ENCODE measurements around the gene KRTAP22-1. TPM values are rescaled to one million over a fixed set of nuclear protein-coding genes. Genes with fewer than 3 reads are reported as not detected.

The KRTAP22-1 gene
- total RNA-seq, result not detected
- long read RNA-seq, result 0 reads

DNA sequence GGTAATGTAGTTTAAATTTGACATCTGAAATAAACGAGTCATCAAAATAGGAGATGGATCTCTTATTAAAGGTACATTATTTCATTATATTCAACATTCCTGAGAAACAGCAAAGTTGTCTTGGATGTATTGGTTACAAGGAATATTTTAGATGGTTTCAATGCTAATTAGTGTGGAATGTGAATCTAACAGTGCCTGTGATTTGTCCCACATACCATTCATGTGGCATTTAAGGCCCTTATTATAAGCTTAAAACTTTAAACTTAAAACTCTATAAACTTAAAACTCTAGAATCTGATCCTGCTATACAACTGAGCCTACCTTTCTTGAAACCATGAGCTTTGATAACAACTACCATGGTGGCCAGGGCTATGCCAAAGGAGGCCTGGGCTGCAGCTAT, at the start of gene KRTAP22-1:
Gene KRTAP22-1 (plus strand): TSS at position 301 of the 400 bp plus-strand sequence.
- no peaks in the 10 kb centered on the region for H3K4me1 ChIP-seq
- TF ChIP-seq, protein P1, sequence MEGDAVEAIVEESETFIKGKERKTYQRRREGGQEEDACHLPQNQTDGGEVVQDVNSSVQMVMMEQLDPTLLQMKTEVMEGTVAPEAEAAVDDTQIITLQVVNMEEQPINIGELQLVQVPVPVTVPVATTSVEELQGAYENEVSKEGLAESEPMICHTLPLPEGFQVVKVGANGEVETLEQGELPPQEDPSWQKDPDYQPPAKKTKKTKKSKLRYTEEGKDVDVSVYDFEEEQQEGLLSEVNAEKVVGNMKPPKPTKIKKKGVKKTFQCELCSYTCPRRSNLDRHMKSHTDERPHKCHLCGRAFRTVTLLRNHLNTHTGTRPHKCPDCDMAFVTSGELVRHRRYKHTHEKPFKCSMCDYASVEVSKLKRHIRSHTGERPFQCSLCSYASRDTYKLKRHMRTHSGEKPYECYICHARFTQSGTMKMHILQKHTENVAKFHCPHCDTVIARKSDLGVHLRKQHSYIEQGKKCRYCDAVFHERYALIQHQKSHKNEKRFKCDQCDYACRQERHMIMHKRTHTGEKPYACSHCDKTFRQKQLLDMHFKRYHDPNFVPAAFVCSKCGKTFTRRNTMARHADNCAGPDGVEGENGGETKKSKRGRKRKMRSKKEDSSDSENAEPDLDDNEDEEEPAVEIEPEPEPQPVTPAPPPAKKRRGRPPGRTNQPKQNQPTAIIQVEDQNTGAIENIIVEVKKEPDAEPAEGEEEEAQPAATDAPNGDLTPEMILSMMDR (IDR thresholded peaks at IDR 0.05; ENCODE audit: borderline replicate concordance), result no peak
- H3K27ac ChIP-seq (replicated peaks), result no peak within 1 kb of the TSS
- no peak within 1 kb of the TSS for H3K4me3 ChIP-seq
- intact Hi-C loops (cut with micrococcal nuclease), result no loop called here
- H3K36me3 ChIP-seq, result no peaks in the 10 kb centered on the region
- H3K27me3 ChIP-seq (ENCODE audit: low read depth), result no peaks in the 10 kb centered on the region
- DNase-seq, result no peak
- no peaks in the 10 kb centered on the region for H3K9me3 ChIP-seq (replicated peaks)

DNA sequence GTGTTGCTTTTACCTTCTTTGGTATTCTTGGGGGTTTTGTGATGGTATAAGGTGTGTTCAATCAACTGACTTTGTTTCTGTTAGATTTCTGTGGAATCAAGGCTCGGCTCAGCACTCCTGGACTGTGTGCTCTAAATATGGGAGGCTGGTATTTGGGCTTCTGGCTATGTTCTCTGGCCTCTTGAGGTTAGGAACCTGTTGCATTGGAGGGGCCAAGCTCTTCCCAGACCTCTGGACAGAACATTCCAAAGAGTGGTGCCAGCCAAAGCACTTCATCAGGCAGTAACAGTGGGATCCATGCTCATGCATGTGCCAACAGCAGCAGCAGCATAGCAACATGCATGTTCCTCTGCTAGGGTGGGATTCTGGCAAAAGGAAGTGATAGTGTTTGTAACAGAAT, 48.1 kb upstream of the KRTAP22-1 start:
- no peaks in the 10 kb centered on the region for H3K4me1 ChIP-seq
- peaks cover 11% of the 10 kb centered on the region for H3K9me3 ChIP-seq (replicated peaks)
- H3K27ac ChIP-seq (replicated peaks), result no peak overlapping the region
- no peak for DNase-seq
- H3K4me3 ChIP-seq, result no peak overlapping the region
- H3K36me3 ChIP-seq, result no peaks in the 10 kb centered on the region
- intact Hi-C loops (cut with micrococcal nuclease), result no loop called here
- TF ChIP-seq, protein P1 (IDR thresholded peaks at IDR 0.05; ENCODE audit: borderline replicate concordance), result no peak
- no peaks in the 10 kb centered on the region for H3K27me3 ChIP-seq (ENCODE audit: low read depth)

DNA sequence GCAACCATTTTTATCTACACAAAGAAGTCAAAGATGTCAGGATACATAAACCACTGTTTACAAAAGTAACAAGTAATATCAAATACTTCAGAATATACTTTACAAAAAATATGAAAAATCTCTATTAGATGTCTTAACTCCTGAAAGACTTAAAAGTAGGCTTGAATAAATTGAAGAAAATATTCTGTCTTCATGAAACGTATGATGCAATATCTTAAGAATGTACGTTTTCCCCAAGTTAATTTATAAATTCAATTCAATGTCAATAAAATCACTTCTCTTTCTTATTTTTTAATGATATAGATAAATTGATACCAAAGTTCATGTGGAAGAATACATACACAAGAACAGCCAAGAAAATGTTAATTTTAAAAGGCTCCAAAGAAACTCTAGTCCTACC, 45.8 kb upstream of the KRTAP22-1 start:
- H3K27me3 ChIP-seq (ENCODE audit: low read depth), result no peaks in the 10 kb centered on the region
- no peak overlapping the region for H3K4me3 ChIP-seq
- no peak overlapping the region for H3K27ac ChIP-seq (replicated peaks)
- TF ChIP-seq, protein P1 (IDR thresholded peaks at IDR 0.05; ENCODE audit: borderline replicate concordance), result no peak
- no peak for DNase-seq
- H3K36me3 ChIP-seq, result no peaks in the 10 kb centered on the region
- H3K4me1 ChIP-seq, result no peaks in the 10 kb centered on the region
- intact Hi-C loops (cut with micrococcal nuclease), result no loop called here
- H3K9me3 ChIP-seq (replicated peaks), result peaks cover 11% of the 10 kb centered on the region

DNA sequence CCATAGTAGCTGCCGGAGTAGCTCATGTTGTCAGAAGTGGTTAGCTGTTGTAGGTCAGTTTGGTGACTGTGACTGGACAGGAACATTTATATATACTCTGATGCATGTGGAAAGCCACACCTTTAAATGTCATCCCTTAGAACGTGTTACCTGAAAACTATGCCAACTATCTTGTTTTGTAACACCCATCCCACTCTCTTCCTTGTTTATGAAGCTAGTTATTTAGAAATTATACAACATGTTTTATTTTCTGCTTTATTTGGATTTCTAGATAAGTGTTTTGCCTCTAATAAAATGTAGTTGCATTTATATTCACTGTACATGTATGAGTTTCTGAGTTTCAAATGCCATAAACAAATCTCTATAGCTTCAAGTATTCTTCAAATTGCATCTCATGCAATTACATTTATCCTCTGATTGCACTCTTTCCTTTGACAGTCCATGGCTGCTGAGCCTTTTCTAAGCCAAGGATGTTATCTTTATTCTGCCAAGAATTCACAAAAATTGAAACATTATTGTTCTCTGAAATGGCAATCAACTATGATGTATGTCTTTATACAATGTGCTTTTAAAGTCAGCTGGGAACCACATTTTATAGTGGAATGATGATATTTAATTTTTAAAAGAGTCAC, 39.5 kb upstream of the KRTAP22-1 start, which contains the start of gene KRTAP19-7:
Gene KRTAP19-7 (minus strand): TSS at position 51 of the 632 bp plus-strand sequence. CDS start 25 bp downstream, at position 26.
- DNase-seq, result no peak

DNA sequence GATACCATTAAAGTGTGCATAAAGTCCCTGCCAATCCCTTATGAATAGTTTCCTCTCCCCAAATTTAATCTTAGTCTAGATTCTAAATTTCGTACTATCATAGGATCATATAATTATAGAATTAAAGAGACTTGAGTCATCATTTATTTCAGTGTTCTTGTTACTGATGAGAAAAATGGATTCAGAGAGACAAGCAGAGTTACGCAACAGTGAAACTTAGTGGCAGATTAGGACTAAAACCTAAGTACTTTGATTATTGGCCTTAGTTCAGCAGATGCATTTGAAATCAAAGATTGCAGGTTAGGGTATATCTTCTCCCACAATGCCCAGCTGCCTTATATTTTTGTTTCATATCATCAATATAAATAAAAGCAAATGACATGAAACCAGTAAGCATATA, 38.9 kb upstream of the KRTAP22-1 start:
- TF ChIP-seq, protein P1 (IDR thresholded peaks at IDR 0.05; ENCODE audit: borderline replicate concordance), result no peak
- Histone ChIP-seq H3K4me3 (no peak overlapping the region), H3K4me1 (no peaks in the 10 kb centered on the region), H3K36me3 (no peaks in the 10 kb centered on the region), H3K27ac (replicated peaks) (no peak overlapping the region), H3K9me3 (replicated peaks) (no peaks in the 10 kb centered on the region), H3K27me3 (ENCODE audit: low read depth) (no peaks in the 10 kb centered on the region)
- DNase-seq, result no peak
- intact Hi-C loops (cut with micrococcal nuclease), result no loop called here

More for the DNA sequence above, 39.5 kb upstream of the KRTAP22-1 start, which contains the start of gene KRTAP19-7:
- Histone ChIP-seq H3K27ac (replicated peaks) (no peak within 1 kb of the TSS), H3K36me3 (no peaks in the 10 kb centered on the region), H3K4me3 (no peak within 1 kb of the TSS), H3K4me1 (no peaks in the 10 kb centered on the region), H3K27me3 (ENCODE audit: low read depth) (no peaks in the 10 kb centered on the region), H3K9me3 (replicated peaks) (no peaks in the 10 kb centered on the region)
- intact Hi-C loops (cut with micrococcal nuclease), result no loop called here
- TF ChIP-seq, protein P1 (IDR thresholded peaks at IDR 0.05; ENCODE audit: borderline replicate concordance), result no peak

All from left ventricle myocardium inferior (tissue), 1 donor.